HuH-7 (cell line): ENCODE data around the gene RHOF.

ENCODE experiments used
- DNase-seq: peaks from one replicate; pipeline ENCODE4 v3.0.0; 2011; ENCODE audit warnings: low spot score

Gene RHOF

DNA sequence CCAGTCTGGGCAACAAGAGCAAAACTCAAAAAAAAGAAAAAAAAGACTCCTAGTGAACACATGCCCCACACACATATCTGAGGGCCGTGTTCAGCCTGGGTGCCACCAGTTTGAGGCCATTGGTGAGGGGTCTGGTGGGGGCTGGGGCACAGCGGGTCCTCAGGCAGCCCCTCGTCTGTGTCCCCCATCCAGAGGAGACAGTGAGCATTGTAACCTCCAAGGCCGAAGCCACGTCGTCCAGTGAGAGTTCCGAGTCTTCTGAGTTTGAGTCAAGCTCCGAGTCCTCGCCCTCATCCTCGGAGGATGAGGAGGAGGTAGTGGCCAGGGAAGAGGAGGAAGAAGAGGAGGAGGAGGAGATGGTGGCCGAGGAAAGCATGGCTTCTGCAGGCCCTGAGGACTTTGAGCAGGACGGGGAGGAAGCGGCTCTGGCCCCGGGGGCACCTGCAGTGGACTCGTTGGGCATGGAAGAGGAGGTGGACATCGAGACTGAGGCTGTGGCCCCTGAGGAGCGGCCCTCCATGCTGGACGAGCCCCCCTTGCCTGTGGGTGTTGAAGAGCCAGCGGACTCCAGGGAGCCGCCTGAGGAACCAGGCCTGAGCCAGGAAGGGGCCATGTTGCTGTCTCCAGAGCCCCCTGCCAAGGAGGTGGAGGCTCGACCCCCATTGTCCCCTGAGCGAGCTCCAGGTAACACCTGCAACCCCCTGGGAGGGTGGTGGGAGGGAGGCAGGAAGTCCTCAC lies 25.9 kb upstream of the RHOF start:
- no peak for DNase-seq

DNA sequence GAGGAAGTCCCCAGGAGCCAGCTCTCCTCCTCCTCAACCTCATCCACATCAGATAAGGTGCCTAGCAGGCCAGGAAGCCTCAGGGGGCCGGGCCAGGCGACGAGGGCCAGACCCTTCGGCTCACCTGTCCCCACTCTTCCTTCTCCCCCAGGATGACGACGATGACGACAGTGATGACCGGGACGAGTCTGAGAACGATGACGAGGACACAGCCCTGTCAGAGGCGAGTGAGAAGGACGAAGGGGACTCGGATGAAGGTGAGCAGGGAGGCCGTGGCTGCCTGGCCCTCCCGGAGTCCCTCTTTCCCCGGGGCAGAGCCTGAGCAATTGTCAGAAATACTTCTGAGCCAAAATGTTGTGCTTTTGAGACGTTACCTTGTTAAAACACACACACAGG lies 24.2 kb upstream of the RHOF start:
- DNase-seq = no peak

DNA sequence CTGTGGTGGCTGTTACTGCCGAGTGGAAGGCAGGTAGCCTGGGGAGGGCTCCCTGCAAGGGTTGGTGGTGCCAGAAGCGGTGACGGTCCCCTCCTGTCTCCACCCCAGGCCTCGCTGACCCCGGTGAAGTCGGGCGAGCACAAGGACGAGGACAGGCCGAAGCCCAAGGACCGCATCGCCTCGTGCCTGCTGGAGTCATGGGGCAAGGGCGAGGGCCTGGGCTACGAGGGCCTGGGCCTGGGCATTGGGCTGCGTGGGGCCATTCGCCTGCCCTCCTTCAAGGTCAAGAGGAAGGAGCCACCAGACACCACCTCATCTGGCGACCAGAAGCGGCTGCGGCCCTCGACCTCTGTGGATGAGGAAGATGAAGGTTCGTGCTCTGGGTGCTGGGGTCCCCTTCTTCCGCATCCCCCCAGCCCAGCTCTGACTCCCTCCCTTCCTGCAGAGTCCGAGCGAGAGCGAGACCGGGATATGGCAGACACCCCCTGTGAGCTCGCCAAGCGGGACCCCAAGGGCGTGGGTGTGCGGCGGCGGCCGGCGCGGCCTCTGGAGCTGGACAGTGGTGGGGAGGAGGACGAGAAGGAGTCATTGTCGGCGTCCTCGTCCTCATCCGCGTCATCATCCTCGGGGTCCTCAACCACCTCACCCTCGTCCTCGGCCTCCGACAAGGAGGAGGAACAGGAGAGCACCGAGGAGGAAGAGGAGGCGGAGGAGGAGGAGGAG lies 23.6 kb upstream of the RHOF start:
- DNase-seq = no peak

DNA sequence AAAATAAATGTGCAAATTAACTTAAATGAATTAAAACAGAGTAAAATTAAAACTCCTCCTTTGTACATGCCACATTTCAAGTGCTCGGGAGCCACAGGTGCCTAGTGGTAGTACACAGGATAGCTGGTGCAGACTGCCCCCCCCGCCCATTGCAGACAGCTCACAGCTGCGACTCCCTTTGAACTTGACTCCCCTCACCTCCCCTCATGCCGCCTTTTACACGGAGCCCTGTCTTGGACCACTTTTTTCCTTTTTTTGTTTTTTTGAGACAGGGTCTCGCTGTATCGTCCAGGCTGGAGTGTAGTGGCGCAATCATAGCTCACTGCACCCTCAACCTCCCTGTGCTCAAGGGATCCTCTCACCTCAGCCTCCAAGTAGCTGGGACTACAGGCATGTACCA lies 21.8 kb upstream of the RHOF start:
- no peak for DNase-seq

DNA sequence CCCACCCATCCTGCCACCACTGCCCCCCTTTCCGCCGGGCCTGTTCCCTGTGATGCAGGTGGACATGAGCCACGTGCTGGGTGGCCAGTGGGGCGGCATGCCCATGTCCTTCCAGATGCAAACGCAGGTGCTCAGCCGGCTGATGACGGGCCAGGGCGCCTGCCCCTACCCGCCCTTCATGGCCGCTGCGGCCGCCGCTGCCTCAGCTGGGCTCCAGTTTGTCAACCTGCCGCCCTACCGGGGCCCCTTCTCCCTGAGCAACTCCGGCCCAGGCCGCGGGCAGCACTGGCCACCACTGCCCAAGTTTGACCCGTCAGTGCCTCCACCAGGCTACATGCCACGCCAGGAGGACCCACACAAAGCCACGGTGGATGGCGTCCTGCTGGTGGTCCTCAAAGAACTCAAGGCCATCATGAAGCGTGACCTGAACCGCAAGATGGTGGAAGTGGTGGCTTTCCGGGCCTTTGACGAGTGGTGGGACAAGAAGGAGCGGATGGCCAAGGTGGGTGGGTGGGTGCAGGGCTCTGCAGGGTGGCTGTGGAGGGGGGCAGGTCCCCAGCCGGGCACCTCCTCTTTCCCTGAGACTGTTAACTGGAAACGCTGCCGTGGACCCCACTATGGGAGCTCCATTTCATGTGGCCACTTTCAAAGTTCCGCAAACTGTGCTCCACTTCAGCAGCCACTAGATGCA lies 21.1 kb upstream of the RHOF start:
- no peak for DNase-seq

DNA sequence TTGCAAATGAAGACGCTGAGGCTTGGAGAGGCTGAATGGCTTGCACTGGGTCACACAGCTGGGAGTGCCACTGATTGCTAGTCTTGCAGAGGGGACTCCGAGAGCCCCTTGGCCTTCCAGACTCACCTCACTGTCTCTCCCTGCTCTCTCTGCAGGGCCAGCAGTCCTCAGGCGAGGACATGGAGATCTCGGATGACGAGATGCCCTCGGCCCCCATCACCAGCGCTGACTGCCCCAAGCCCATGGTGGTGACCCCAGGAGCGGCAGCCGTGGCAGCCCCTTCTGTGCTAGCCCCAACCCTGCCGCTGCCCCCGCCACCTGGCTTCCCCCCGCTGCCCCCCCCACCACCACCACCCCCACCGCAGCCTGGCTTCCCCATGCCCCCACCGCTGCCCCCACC lies 20.5 kb upstream of the RHOF start:
- DNase-seq = no peak

DNA sequence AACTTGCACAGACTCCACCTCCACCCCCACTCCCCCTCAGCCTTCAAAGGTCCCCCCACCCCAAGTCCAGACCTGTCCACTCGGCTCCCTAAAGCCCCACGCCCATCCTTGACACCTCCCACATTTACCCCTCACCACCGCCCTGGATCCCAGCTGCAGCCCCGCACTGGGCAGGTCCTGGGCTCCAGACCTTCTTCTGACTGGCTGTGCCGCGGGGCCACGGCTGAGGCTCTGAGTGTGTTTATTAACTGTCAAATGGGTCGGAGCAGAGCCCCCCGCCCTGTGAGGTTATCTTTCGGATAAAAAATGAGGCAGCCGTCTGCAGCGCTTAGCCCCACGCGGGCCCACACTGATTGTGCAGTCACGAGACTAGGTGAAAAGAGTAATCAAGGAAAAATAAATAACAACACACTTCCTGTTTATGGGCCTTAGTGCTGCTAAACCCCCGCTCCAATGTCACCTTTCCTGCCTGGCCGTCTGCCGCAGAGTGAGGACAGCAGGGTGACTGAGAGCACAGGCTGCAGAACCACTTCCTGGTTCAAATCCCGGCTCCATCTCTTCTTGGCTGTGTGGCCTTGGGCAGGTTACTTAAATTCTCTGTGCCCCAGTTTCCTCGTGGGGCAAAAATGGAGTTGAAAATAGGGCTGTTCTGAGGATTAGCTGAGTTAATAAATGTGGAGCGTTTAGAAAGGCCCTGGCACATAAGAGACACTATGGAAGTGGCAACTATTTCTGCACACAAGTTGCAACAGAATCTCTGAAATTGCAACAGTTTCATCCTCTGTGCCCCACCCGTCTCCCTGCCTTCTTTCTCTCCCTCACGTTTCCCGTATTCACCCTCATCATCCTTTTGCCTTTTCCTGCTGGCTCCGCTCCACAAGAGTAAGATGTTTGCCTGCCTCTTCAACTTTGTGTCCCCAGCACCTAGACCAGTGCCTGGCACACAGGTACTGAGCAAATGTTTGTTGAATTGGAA lies 19.7 kb upstream of the RHOF start:
- DNase-seq = no peak

DNA sequence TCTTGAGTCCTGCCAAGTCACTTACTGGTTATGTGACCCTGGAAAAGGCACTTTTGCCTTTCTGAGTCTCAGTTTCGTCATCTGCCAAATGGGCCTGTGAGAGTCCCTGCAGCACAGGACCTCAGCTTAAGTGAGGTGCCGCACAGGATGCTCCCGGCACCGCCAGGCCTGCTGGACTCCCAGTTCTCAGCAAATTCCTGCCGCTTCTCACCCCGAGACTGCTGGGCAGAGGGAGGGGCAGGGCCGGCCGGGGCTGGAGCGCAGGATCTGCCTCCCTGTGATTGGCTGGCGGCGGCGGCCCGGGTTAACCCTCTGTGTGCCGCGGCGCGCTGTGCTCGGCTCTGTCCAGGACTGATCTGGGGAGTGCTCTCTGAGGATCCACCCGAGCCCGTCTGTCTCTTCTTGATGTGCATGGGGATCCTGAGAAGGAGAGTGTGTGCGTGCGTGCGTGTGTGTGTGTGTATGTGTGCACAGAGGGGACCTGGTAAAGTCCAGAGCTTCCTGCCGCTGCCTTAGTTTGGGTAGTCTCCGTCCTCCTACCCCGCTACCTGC lies 18.9 kb upstream of the RHOF start:
- DNase-seq = peak; percentile 81

DNA sequence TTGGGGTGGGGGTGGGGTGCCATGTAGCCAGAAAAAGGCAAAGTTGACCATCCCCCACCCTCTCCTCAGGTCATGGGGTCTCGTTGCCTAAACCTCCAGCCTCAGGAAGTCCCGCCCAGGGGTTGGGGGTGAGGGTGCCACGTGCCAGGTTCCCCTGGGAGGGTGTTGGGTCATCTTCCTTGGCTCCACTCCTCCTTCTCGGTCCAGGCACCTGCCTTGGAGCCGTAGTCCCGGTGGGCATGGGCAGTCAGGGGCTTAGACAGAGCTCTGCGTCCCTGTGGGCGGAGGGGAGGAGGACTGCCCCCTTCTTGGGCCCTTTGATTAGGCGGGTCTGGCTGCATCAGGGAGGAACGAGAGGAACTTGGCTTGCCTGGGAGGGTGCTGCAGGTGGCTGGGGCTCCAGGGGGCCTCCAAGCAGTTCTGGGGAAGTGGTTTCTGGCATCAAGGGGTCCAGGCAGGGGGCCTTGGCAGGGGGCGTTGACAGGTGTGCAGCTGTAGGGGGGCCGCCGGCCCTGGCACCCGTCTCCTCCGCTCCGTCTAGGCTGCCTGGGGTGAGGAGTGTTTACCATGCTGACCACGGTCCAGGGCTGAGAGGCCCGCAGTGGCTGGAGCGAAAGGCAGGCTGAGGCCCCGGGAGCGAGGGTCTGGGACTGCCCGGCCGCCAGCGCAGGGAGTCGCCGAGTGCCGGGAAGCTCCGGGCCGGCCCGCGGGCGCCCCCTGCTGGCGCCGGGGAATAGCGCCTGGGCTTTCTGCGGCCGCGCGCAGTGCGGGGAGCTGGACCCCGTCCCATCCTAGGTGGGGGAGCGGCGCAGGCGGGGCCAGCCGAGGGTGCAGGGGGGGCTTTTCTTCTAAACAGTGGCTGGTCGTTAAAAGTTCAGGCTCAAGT lies 18.2 kb upstream of the RHOF start:
- DNase-seq = peak; percentile 79

DNA sequence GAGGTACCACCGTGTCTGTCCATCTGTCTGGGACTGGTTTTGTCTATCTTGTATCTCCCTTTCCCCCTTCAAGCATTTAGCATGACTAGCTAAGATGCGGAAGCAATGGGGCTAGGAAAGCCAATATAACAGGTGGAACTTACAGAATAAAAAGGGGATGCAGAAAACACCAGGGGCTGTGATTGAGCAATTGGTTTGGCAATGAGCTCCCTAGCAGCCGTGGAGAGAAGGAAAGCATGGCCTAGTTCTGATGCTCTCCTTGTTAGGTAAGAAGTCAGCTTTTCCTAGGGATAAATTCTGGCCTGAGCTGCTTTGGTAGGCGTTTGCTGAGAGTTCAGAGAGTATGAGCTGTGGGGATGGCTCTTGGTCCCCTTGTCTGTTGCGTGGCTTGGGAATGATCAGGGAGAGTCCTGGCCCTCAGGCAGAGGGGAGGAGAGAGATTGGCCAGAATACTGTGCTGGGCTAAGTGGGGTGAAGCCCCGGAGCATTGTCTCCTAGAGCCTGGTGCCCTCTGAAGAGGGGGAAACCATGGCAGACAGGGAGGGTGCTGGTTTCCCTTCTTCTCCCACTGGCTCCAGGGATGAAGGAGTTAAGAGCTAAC lies 17.4 kb upstream of the RHOF start:
- DNase-seq = no peak

DNA sequence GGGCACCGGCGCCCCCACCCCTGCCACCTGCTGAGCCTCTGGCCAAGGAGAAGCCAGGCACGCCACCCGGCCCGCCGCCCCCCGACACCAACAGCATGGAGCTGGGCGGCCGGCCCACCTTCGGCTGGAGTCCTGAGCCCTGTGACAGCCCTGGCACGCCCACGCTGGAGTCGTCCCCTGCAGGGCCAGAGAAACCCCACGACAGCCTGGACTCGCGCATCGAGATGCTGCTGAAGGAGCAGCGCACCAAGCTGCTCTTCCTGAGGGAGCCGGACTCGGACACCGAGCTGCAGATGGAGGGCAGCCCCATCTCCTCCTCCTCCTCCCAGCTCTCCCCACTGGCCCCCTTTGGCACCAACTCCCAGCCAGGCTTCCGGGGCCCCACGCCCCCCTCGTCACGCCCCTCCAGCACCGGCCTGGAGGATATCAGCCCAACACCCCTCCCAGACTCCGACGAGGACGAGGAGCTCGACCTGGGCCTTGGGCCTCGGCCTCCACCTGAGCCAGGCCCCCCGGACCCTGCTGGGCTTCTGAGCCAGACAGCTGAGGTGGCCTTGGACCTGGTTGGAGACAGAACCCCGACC lies 16.8 kb upstream of the RHOF start:
- DNase-seq = no peak

DNA sequence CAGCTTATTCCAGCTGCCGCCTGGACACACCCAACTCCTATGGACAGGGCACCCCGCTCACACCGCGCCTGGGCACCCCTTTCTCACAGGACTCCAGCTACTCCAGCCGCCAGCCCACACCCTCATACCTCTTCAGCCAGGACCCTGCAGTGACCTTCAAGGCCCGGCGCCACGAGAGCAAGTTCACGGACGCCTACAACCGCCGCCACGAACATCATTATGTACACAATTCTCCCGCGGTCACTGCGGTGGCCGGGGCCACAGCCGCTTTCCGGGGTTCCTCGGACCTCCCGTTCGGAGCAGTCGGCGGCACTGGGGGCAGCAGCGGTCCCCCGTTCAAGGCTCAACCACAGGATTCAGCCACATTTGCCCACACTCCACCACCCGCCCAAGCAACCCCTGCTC lies 16.2 kb upstream of the RHOF start:
- DNase-seq = no peak

DNA sequence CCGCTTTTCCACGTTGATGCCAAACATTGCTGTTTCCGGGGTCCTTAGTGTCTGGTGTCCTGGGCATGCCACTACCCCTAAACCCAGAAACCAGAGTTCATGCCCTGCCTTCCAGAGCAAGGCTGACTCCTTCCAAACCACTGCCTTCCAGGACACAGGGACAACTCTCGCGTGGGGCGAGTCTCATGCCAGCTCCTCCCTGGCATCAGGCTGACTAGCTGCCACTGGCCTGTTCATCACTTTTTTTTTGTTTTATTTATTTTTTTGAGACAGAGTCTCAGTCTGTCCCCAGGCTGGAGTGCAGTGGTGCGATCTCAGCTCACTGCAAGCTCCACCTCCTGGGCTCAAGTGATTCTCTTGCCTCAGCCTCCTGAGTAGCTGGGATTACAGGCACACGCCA lies 15.1 kb upstream of the RHOF start:
- DNase-seq = no peak

DNA sequence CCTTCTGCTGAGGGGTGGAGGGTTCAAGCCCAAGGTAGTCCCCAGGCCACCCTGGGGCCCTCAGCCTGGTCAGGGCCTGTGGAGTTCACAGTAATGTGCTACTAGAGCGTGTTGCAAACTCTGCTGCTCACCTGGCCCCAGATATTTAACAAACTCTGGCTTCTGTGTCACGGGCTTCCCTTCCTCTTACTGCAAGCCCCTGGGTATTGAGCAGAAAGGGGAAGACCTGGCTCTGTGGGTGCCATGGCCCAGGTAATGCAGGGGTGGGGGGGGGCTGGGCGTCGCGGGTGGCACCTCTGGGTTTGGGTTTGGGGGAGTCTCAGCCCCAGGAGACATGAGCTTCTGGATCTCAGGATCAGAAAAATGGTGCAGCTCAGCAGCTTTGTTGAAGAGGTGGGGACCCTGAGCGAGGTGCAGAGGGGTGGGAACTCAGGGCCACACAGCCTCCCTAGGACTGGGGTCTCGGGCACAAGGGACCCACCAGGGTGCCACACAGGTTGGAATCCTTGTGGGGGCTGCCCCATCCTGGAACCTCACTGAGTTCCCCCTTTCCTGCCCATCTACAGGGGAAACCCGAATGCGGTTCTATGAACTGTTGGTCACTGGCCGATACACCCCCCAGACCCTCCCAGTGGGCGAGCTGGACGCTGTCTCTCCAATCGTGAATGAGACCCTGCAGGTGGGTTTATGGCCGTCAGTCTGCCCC lies 14.3 kb upstream of the RHOF start:
- no peak for DNase-seq

DNA sequence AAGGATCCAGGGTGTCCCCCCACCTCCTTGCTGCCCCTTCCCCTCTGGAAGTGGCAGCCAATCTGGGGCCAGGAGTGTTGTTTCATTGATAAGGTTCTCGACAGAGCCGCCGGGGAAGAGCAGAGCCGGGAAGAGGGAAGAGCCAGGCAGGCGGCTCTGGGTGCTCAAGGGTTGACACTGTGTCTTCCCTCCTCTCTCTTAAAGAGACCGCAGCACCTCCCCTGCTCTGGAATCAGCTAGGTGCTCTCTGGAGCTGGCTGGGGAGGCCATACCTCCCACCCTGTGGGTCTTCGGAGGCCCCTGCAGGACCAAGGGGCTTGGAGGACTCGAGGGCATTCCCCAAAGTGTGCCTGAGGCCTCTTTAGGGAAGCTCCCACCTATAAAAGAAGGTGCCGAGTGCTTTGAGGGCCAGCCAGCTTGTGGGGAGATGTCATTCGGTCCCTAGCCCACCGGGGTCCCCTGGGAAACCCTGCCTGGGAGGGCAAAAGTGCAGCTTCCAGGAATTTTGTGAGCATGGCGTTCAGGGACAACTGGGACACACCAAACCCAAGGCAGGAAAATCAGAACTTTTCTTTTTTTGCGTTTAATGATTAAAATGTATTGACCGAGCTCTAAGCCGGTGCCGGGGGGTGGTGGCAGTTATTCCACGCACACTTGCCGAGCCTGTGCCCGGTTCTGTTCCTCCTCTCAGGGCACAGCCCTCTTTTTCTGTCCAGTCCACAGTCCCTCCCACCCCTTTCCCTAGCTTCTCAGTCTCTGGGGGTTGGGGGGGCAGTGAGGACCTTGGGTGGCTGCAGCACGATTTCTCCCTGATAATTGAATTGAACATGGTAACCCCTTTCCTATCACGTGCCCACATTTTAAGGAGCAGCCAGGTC lies 13.3 kb upstream of the RHOF start:
- no peak for DNase-seq

DNA sequence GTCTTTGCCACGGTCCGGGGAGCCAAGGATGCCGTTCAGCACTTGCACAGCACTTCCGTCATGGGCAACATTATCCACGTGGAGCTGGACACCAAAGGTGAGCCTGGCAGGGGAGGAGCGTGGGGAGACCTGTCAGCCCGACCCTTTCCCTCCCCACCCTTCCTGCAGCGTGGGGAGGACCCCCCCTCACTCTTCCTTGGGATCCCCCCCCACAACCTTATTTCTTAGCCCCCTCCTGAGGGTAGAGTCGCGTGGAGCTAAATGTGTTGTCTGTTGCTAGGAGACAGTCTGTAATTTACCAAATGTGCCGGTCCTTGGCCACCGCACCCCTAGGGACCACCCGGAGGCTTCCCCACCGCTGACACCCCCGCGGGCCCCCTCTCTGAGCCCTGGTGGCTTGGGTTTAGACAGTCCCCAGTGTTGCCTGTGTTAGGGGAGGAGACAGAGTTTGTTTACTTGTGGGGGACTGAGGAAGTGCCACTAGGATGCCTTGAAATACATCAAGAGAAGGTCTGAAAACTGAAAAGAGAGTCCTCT lies 12.6 kb upstream of the RHOF start:
- no peak for DNase-seq

DNA sequence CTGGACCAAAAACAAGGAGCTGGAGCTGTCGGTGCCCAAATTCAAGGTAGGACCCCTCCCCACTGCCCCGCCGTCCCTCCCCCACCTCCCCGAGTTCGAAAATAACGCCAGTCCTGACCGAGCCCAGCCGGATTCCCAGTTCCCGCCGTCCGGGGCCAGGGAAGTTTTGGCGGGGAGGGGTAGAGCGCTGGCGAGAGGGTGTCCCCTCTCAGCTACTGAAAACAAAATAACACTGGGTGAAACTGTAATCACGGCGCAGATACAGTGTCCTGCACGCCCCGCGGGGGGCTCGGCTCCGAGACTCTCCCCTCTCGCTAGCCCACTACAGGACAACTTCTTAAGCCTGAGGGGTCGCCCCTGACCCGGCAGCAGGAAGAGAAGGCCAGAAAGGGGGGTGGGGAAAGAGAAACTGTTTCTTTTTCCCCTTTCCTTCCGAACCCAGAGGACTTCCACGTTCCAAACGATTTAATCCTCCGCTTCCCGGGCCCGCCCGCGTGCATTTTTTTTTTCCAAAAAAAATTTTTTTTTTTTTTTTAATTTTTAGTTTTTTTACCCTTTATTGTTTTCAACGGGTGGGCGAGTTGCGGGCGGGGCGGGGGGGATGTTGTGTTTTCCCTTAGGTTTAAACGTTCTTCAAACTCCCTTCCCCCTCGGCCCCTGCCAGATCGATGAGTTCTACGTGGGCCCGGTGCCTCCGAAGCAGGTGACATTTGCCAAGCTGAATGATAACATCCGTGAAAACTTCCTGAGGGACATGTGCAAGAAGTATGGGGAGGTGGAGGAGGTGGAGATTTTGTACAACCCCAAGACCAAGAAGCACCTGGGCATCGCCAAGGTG lies 11.9 kb upstream of the RHOF start:
- DNase-seq = no peak
